H1 (cell line): ENCODE measurements around the gene GNAT1. TPM values are rescaled to one million over a fixed set of nuclear protein-coding genes. Genes with fewer than 3 reads are reported as not detected.

Experiments
- CTCF ChIA-PET: fragments of 300-600 bp; sonication (Branson Sonifier 250); formaldehyde crosslinking; loops from one replicate; lab custom pipeline; 2021; ENCODE audit not compliant: partially characterized antibody; lab: Charles Lee
- POLR2A ChIA-PET: fragments of 300-600 bp; sonication (Branson Sonifier 250); formaldehyde crosslinking; loops from one replicate; lab custom pipeline; 2021; ENCODE audit warnings: inconsistent platforms; ENCODE audit not compliant: partially characterized antibody; lab: Charles Lee
- DNase-seq, 2 experiments: peaks; one replicate each; pipeline versions ENCODE4 v3.0.0 to v3.0.0-alpha.2; 2010 to 2022; ENCODE audit warnings: low spot score in 2 of 2, low read depth in 1 of 2, mixed read lengths in 1 of 2
- FAIRE-seq: peaks from 2 replicates; lab custom pipeline; 2011; peaks lifted over from hg19 to GRCh38; lab: Jason Lieb, UNC
- H2AFZ ChIP-seq: 2 replicates; pipeline ENCODE4 v1.8.1; 2012; ENCODE audit warnings: low read length, inconsistent platforms
- H2AK5ac ChIP-seq: 2 replicates; pipeline ENCODE4 v1.6.1; 2013; ENCODE audit warnings: low read depth, low read length
- H2BK120ac ChIP-seq: replicated peaks from 2 replicates; pipeline ENCODE3; 2013; ENCODE audit warnings: low read depth, low read length, inconsistent platforms
- H2BK12ac ChIP-seq: 2 replicates; pipeline ENCODE4 v1.6.1; 2013; ENCODE audit warnings: low read depth, low read length
- H2BK15ac ChIP-seq: 2 replicates; pipeline ENCODE4 v1.6.1; 2013; ENCODE audit warnings: low read length
- H2BK20ac ChIP-seq: 2 replicates; pipeline ENCODE4 v1.6.1; 2013; ENCODE audit warnings: low read length
- H2BK5ac ChIP-seq: 2 replicates; pipeline ENCODE4 v1.6.1; 2013; ENCODE audit warnings: low read depth, low read length
- H3K14ac ChIP-seq: 2 replicates; pipeline ENCODE4 v1.6.1; 2013; ENCODE audit warnings: inconsistent platforms; ENCODE audit not compliant: insufficient read length
- H3K18ac ChIP-seq: 2 replicates; pipeline ENCODE4 v1.6.1; 2013; ENCODE audit warnings: low read length; ENCODE audit errors: extremely low read depth
- H3K23ac ChIP-seq: 2 replicates; pipeline ENCODE4 v1.6.1; 2013; ENCODE audit warnings: inconsistent platforms; ENCODE audit not compliant: insufficient read length
- H3K23me2 ChIP-seq: 2 replicates; pipeline ENCODE4 v1.6.1; 2013; ENCODE audit warnings: low read depth, low read length
- H3K27ac ChIP-seq: 2 replicates; pipeline ENCODE4 v1.6.1; 2011; ENCODE audit warnings: low read depth, low read length, inconsistent platforms
- H3K27me3 ChIP-seq, 4 experiments: replicated peaks in 1 of 4; 1 replicate in 1 of 4; 2 replicates in 3 of 4; pipeline versions ENCODE4 v1.6.1 to v1.8.1; 2011 to 2013; ENCODE audit warnings: low read length in 3 of 4, mild to moderate bottlenecking in 3 of 4, inconsistent platforms in 2 of 4, mixed read lengths in 2 of 4, moderate library complexity in 1 of 4; ENCODE audit not compliant: control insufficient read depth in 3 of 4, insufficient read depth in 3 of 4; ENCODE audit errors: extremely low read depth in 1 of 4
- H3K36me3 ChIP-seq, 4 experiments: 2 replicates each; pipeline versions ENCODE4 v1.6.1 to v1.8.1; 2011 to 2013; ENCODE audit warnings: mild to moderate bottlenecking in 4 of 4, low read length in 3 of 4, moderate library complexity in 2 of 4, control low read depth in 1 of 4, inconsistent platforms in 1 of 4; ENCODE audit not compliant: insufficient read depth in 4 of 4, control insufficient read depth in 2 of 4
- H3K4ac ChIP-seq: replicated peaks from 2 replicates; pipeline ENCODE3; 2013; ENCODE audit warnings: low read length, low read depth, mixed read lengths, inconsistent platforms; ENCODE audit not compliant: insufficient read length
- H3K4me1 ChIP-seq, 4 experiments: replicated peaks in 1 of 4; 1 replicate in 1 of 4; 2 replicates in 3 of 4; pipeline versions ENCODE4 v1.6.1 to v1.8.1; 2011 to 2013; ENCODE audit warnings: low read length in 3 of 4, inconsistent platforms in 2 of 4, mixed read lengths in 1 of 4; ENCODE audit not compliant: insufficient read depth in 4 of 4, control insufficient read depth in 3 of 4
- H3K4me2 ChIP-seq, 2 experiments: 2 replicates each; pipeline versions ENCODE4 v1.6.1 to v1.8.1; 2011 to 2013; ENCODE audit warnings: low read depth in 2 of 2, low read length in 2 of 2, control low read depth in 1 of 2, inconsistent platforms in 1 of 2, mild to moderate bottlenecking in 1 of 2; ENCODE audit not compliant: insufficient read depth in 1 of 2
- H3K4me3 ChIP-seq, 4 experiments: fragments of 200-600, 300-600 bp in 1 of 4; sonication (generic), shearing (Covaris generic), sonication (Bioruptor Twin) in 1 of 4; 2 replicates each; pipeline versions ENCODE4 v1.5.1 to v1.8.1; 2011 to 2016; ENCODE audit warnings: low read length in 4 of 4, low read depth in 3 of 4, control low read depth in 2 of 4, inconsistent platforms in 2 of 4, mild to moderate bottlenecking in 2 of 4, mixed read lengths in 1 of 4, moderate library complexity in 1 of 4; ENCODE audit not compliant: insufficient read depth in 2 of 4; ENCODE audit errors: extremely low read depth in 1 of 4
- H3K56ac ChIP-seq: replicated peaks from 2 replicates; pipeline ENCODE3; 2013; ENCODE audit warnings: low read depth, mild to moderate bottlenecking, mixed read lengths, low read length, inconsistent platforms; ENCODE audit not compliant: insufficient read length
- H3K79me1 ChIP-seq: 2 replicates; pipeline ENCODE4 v1.6.1; 2013; ENCODE audit warnings: low read depth, low read length, control low read depth
- H3K79me2 ChIP-seq, 2 experiments: 2 replicates each; pipeline versions ENCODE4 v1.6.1 to v1.8.1; 2012 to 2013; ENCODE audit warnings: low read length in 2 of 2, mild to moderate bottlenecking in 2 of 2, inconsistent platforms in 1 of 2; ENCODE audit not compliant: insufficient read depth in 2 of 2, control insufficient read depth in 1 of 2
- H3K9ac ChIP-seq, 4 experiments: replicated peaks in 1 of 4; 1 replicate in 1 of 4; 2 replicates in 3 of 4; pipeline versions ENCODE4 v1.6.1 to v1.8.1; 2011 to 2013; ENCODE audit warnings: low read depth in 3 of 4, low read length in 3 of 4, control low read depth in 2 of 4, mild to moderate bottlenecking in 2 of 4, moderate library complexity in 2 of 4, inconsistent platforms in 1 of 4; ENCODE audit errors: extremely low read depth in 1 of 4
- H3K9me3 ChIP-seq, 2 experiments: 2 replicates each; pipeline versions ENCODE4 v1.6.1 to v1.8.1; 2012 to 2013; ENCODE audit warnings: mild to moderate bottlenecking in 2 of 2, moderate library complexity in 2 of 2, control low read depth in 1 of 2, inconsistent platforms in 1 of 2, low read depth in 1 of 2, low read length in 1 of 2, mixed read lengths in 1 of 2; ENCODE audit not compliant: insufficient read depth in 2 of 2
- H4K20me1 ChIP-seq, 2 experiments: replicated peaks in 1 of 2; 2 replicates each; pipeline versions ENCODE3 to v1.8.1; 2011 to 2013; ENCODE audit warnings: inconsistent platforms in 2 of 2, low read length in 2 of 2, mild to moderate bottlenecking in 1 of 2; ENCODE audit not compliant: insufficient read depth in 2 of 2, control insufficient read depth in 1 of 2
- H4K5ac ChIP-seq: 2 replicates; pipeline ENCODE4 v1.6.1; 2013; ENCODE audit warnings: low read length, low read depth, mixed read lengths, inconsistent platforms; ENCODE audit not compliant: insufficient read length
- H4K8ac ChIP-seq: 2 replicates; pipeline ENCODE4 v1.8.0; 2013; ENCODE audit warnings: mild to moderate bottlenecking, moderate library complexity, low read length, inconsistent platforms; ENCODE audit not compliant: insufficient read depth; ENCODE audit errors: extremely low read depth
- H4K91ac ChIP-seq: replicated peaks from 2 replicates; pipeline ENCODE3; 2013; ENCODE audit warnings: low read length, mixed read lengths, inconsistent platforms; ENCODE audit not compliant: insufficient read length
- BACH1 ChIP-seq: IDR thresholded peaks from 2 replicates; pipeline ENCODE4 v1.6.1; 2012; ENCODE audit warnings: low read length, improper control_type of control experiment
- CHD2 ChIP-seq: IDR thresholded peaks from 2 replicates; pipeline ENCODE4 v1.6.1; 2012; ENCODE audit warnings: low read length, improper control_type of control experiment
- EP300 ChIP-seq, 2 experiments: IDR thresholded peaks; 1 replicate in 1 of 2; 2 replicates in 1 of 2; pipeline ENCODE4 v1.6.1; 2011 to 2012; ENCODE audit warnings: low read depth in 2 of 2, low read length in 2 of 2, mild to moderate bottlenecking in 2 of 2, borderline replicate concordance in 1 of 2, inconsistent platforms in 1 of 2, moderate library complexity in 1 of 2
- RAD21 ChIP-seq, 2 experiments: IDR thresholded peaks in 1 of 2; conservative IDR thresholded peaks in 1 of 2; 2 replicates each; pipeline ENCODE4 v1.6.1; 2011; ENCODE audit warnings: low read depth in 2 of 2, low read length in 2 of 2, improper control_type of control experiment in 1 of 2, inconsistent platforms in 1 of 2, mild to moderate bottlenecking in 1 of 2, moderate library complexity in 1 of 2
- SIN3A ChIP-seq, 2 experiments: IDR thresholded peaks in 1 of 2; conservative IDR thresholded peaks in 1 of 2; 2 replicates each; pipeline ENCODE4 v1.6.1; 2011 to 2012; ENCODE audit warnings: low read length in 2 of 2, improper control_type of control experiment in 1 of 2, low read depth in 1 of 2, mild to moderate bottlenecking in 1 of 2
- WGBS, 2 experiments: shearing (Covaris generic) in 1 of 2; methylation state at CpG; one replicate each; pipeline versions ENCODE4 v1.1.6 to v1.1.7; 2013 to 2015; ENCODE audit warnings: low lambda C conversion rate in 2 of 2, mixed read lengths in 2 of 2, inconsistent platforms in 1 of 2, low coverage in 1 of 2, missing lambda C conversion rate in 1 of 2; ENCODE audit not compliant: insufficient replicate concordance in 2 of 2, insufficient coverage in 1 of 2, insufficient read length in 1 of 2; ENCODE audit errors: extremely low coverage in 1 of 2, missing lambda C conversion rate in 1 of 2; 5-methylcytosine and 5-hydroxymethylcytosine counted together
- polyA plus RNA-seq, 7 experiments: library from polyadenylated mRNA; depleted of rRNA in 3 of 7; stranded (reverse) in 5 of 7; unstranded in 2 of 7; fragments of >200 nt in 5 of 7; fragments of 200-250 nt in 2 of 7; gene quantifications; 1 replicate in 5 of 7; 2 replicates in 1 of 7; 4 replicates in 1 of 7; pipeline versions ENCODE4 v1.2.1 to v1.2.3, GENCODE V29; 2011 to 2013; ENCODE audit warnings: missing spikeins in 2 of 7, mixed read lengths in 2 of 7
- total RNA-seq: library from RNA; stranded (reverse); fragmentation: NEBNext Ultra II Directional; extraction: Animal tissue kit (Norgen Biotek cat#: 25700); gene quantifications from 2 replicates; pipeline ENCODE4 v1.2.1, GENCODE V29; 2021

GNAT1 gene
- total and polyA plus RNA-seq, 2 of the 8 experiments (the other 6 are each of a cell fraction or from before 2014, with no cell fraction given) = 0.08 TPM; not detected in 1

DNA sequence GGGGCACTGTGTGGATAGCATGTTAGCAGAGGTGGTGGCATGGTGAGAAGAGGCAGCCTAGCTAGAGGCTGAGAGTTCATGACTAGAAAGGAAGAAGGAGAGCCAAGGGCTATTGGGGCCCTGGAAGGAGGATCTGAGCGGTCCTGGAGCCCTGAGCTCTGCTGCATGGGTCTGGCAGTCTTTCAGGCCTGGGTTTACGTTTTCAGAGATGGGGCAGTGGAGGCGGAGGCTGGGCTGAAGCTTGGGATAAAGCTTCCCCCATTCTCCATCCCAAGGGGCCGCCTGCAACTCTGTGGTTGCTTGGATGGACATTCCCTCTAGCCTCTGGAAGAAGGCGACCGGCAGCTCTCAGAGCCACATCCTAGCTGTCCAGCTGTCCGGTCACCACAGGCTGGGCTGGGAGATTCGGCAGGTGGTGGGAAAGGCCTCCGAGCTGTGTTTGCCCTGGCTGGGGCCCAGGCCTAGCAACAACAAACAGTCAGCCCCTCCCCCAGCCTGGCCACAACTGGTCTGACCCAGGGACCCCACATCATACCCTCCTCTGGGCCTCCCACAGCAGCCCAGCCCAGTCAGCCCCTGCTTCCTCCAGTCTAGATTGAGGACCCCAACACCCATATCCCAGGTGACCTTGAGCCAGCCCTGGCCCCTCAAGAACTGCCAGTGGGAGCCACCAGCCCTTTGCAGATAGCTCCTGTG, 11.9 kb downstream of the GNAT1 start:
- H4K8ac ChIP-seq = peak overlapping the region; percentile 57; the same call in 1 of the 2 replicates
- H3K9ac ChIP-seq = no peak overlapping the region
- no peaks in the 10 kb centered on the region for H4K20me1 ChIP-seq
- FAIRE-seq = no peak
- no peak overlapping the region for H2BK120ac ChIP-seq
- H4K5ac ChIP-seq = no peak overlapping the region
- H2AFZ ChIP-seq = no peak overlapping the region
- no peaks in the 10 kb centered on the region for H3K9me3 ChIP-seq
- DNase-seq = no peak
- H2BK12ac ChIP-seq = no peak overlapping the region
- H3K79me1 ChIP-seq = no peaks in the 10 kb centered on the region
- no peak overlapping the region for H4K91ac ChIP-seq
- no peak overlapping the region for H3K23ac ChIP-seq
- H3K4me3 ChIP-seq = no peak overlapping the region
- no peak overlapping the region for H3K4ac ChIP-seq
- no peak overlapping the region for H2AK5ac ChIP-seq
- 0 out of 2 replicates have a peak overlapping the region, but pooled peaks have one; percentile 35 for H2BK5ac ChIP-seq
- no peak overlapping the region for H2BK20ac ChIP-seq
- H3K18ac ChIP-seq = no peak overlapping the region
- no peak overlapping the region for H3K27ac ChIP-seq
- H3K14ac ChIP-seq = no peak overlapping the region
- H2BK15ac ChIP-seq = no peak overlapping the region
- H3K79me2 ChIP-seq = no peaks in the 10 kb centered on the region
- ChIA-PET CTCF (interaction anchor here (1.0 to 48.1 kb wide), 8 partner anchors 16 to 84 kb away, joined by 3 to 2149 read pairs (median 6); partner anchors contain the start of genes GNAI2, GNAT1, LSMEM2 and SEMA3B), POLR2A (interaction anchor here (0.9 to 3.0 kb wide), 7 partner anchors 8 to 89 kb away, joined by 3 to 16 read pairs (median 4); partner anchors contain the start of gene IFRD2)
- H3K36me3 ChIP-seq = no peaks in the 10 kb centered on the region
- peaks cover 2 to 26% (median 21%) of the 10 kb centered on the region in 4 experiments for H3K27me3 ChIP-seq
- no peak for TF ChIP-seq CHD2
- no peak for TF ChIP-seq RAD21 (IDR thresholded peaks at IDR 0.05 in 1 of 2, conservative IDR thresholded peaks at IDR 0.05 in 1 of 2; ENCODE audit: low read depth in 2 of 2, low read length in 2 of 2)
- TF ChIP-seq BACH1 = no peak
- no peak for TF ChIP-seq SIN3A (conservative IDR thresholded peaks at IDR 0.05 in 1 of 2, IDR thresholded peaks at IDR 0.05 in 1 of 2; ENCODE audit: low read depth in 1 of 2, low read length in 2 of 2)
- TF ChIP-seq EP300 (IDR thresholded peaks at IDR 0.05; ENCODE audit: borderline replicate concordance in 1 of 2, low read depth in 2 of 2, low read length in 2 of 2) = no peak
- 90% methylated on average over 9 of the region's 9 CpGs; no CpG with 5 or more reads in 1 of the 2 experiments for WGBS, 2 experiments
- peaks cover 6% of the 10 kb centered on the region for H3K23me2 ChIP-seq
- peaks cover 0 to 21% (median 8%) of the 10 kb centered on the region in 4 experiments; a peak in 6 of 7 replicates for H3K4me1 ChIP-seq
- H3K56ac ChIP-seq = no peak overlapping the region
- H3K4me2 ChIP-seq = no peak overlapping the region
